Measurements from ENCODE around the gene COL19A1. TPM values are rescaled to one million over a fixed set of nuclear protein-coding genes. Genes with fewer than 3 reads are reported as not detected.
A peak's percentile ranks its signal among the peaks of the same experiment; 100 is the strongest.

Gene COL19A1
- total and polyA plus RNA-seq, 2 experiments from 2014 or later, result not detected

- no peaks in the 10 kb centered on the region for H3K27me3 ChIP-seq (ENCODE audit: insufficient read depth)
- no peaks in the 10 kb centered on the region for H3F3A ChIP-seq (replicated peaks; ENCODE audit: low read depth)
- ATAC-seq (no peak), DNase-seq (ENCODE audit: low spot score) (no peak)
- no peaks in the 10 kb centered on the region for H3K79me2 ChIP-seq (replicated peaks; ENCODE audit: insufficient read depth)
- Mint-ChIP-seq H3K27ac (no peak overlapping the region), H3K9me3 (no peaks in the 10 kb centered on the region), H3K4me3 (no peak overlapping the region), H3K4me1 (peaks cover 4% of the 10 kb centered on the region; the same call in 2 of the 3 replicates), H3K36me3 (ENCODE audit: low read depth) (no peaks in the 10 kb centered on the region), H3K27me3 (ENCODE audit: insufficient read depth, low read depth, poor library complexity) (peaks cover 2% of the 10 kb centered on the region)
- no peak overlapping the region for H3K4me2 ChIP-seq
- H3K4me3 ChIP-seq, result no peak overlapping the region
- H3K4me1 ChIP-seq (ENCODE audit: insufficient read depth), result no peaks in the 10 kb centered on the region
- no peak for TF ChIP-seq ZNF114 (CRISPR knock-in tag; IDR thresholded peaks at IDR 0.05)
- no peaks in the 10 kb centered on the region for H3K36me3 ChIP-seq (ENCODE audit: insufficient read depth)
- no peak overlapping the region for H3K27ac ChIP-seq (ENCODE audit: low read depth)
- no peak overlapping the region for H2AFZ ChIP-seq
- no peaks in the 10 kb centered on the region for H4K20me1 ChIP-seq (replicated peaks; ENCODE audit: insufficient read depth)
- no peaks in the 10 kb centered on the region for H3K9me2 ChIP-seq (ENCODE audit: insufficient read depth)
Observed at GRCh38 chr6:70164556-70164955, 298.2 kb downstream of the COL19A1 start.

DNA sequence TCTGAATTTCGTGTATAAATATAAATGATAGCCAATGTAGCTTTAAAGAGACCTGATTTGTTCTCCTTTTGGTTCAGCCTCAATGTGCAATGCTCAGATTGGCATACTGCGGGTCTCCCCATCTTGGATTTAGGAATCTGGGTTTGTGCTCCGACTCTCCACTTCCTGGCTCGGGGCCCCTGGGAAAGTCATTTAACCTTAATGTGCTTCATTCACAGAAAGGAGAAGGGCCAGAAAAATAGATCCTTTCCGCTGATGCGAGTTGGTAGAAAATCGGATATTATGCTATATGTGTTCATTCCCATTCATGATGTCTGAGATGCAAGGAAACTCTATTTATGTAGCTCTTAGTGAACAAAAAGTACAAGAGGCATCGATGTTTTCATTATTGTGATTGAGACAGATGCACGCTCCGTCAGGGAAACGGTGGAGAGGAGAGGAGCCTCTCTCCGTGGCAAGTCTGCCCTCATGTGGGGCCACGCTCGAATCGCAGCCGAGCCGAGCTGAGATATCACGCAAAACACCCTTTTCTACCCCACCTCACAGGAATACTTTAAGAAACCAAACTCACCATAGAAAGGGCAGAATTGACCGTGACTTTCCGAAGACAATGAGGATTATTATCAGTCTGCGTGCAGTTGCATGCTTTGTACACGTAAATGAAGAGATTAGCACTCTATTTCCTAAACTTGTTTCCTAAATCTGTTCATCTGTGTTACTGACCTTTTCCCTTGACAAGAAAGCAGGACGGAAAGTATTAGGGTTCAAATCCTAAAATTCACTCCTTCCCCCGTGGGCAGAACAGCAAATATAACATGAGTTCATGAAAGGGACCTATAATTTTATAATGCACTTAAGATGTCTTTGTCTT, 300.0 kb downstream of the COL19A1 start:
- H3K36me3 ChIP-seq (ENCODE audit: insufficient read depth), result no peaks in the 10 kb centered on the region
- H3K4me1 Mint-ChIP-seq, result peaks cover 4% of the 10 kb centered on the region; the same call in 2 of the 3 replicates
- H3K4me3 Mint-ChIP-seq, result peak overlapping the region; percentile 63; the same call in 2 of the 3 replicates

More for the DNA sequence above, 300.0 kb downstream of the COL19A1 start:
- Histone ChIP-seq H3F3A (replicated peaks; ENCODE audit: low read depth) (no peaks in the 10 kb centered on the region), H2AFZ (peak overlapping the region; percentile 86), H3K27ac (ENCODE audit: low read depth) (no peak overlapping the region), H3K4me1 (ENCODE audit: insufficient read depth) (no peaks in the 10 kb centered on the region), H3K4me3 (peak overlapping the region; percentile 34; the same call in 1 of the 2 replicates), H3K9me2 (ENCODE audit: insufficient read depth) (no peaks in the 10 kb centered on the region), H3K4me2 (peak overlapping the region; percentile 59), H3K79me2 (replicated peaks; ENCODE audit: insufficient read depth) (no peaks in the 10 kb centered on the region), H4K20me1 (replicated peaks; ENCODE audit: insufficient read depth) (no peaks in the 10 kb centered on the region), H3K27me3 (ENCODE audit: insufficient read depth) (no peaks in the 10 kb centered on the region)
- no peaks in the 10 kb centered on the region for H3K9me3 Mint-ChIP-seq
- TF ChIP-seq CTCF (conservative IDR thresholded peaks at IDR 0.05; ENCODE audit: low read depth in 2 of 2), result peak; percentile 84 to 93
- TF ChIP-seq, protein P1, sequence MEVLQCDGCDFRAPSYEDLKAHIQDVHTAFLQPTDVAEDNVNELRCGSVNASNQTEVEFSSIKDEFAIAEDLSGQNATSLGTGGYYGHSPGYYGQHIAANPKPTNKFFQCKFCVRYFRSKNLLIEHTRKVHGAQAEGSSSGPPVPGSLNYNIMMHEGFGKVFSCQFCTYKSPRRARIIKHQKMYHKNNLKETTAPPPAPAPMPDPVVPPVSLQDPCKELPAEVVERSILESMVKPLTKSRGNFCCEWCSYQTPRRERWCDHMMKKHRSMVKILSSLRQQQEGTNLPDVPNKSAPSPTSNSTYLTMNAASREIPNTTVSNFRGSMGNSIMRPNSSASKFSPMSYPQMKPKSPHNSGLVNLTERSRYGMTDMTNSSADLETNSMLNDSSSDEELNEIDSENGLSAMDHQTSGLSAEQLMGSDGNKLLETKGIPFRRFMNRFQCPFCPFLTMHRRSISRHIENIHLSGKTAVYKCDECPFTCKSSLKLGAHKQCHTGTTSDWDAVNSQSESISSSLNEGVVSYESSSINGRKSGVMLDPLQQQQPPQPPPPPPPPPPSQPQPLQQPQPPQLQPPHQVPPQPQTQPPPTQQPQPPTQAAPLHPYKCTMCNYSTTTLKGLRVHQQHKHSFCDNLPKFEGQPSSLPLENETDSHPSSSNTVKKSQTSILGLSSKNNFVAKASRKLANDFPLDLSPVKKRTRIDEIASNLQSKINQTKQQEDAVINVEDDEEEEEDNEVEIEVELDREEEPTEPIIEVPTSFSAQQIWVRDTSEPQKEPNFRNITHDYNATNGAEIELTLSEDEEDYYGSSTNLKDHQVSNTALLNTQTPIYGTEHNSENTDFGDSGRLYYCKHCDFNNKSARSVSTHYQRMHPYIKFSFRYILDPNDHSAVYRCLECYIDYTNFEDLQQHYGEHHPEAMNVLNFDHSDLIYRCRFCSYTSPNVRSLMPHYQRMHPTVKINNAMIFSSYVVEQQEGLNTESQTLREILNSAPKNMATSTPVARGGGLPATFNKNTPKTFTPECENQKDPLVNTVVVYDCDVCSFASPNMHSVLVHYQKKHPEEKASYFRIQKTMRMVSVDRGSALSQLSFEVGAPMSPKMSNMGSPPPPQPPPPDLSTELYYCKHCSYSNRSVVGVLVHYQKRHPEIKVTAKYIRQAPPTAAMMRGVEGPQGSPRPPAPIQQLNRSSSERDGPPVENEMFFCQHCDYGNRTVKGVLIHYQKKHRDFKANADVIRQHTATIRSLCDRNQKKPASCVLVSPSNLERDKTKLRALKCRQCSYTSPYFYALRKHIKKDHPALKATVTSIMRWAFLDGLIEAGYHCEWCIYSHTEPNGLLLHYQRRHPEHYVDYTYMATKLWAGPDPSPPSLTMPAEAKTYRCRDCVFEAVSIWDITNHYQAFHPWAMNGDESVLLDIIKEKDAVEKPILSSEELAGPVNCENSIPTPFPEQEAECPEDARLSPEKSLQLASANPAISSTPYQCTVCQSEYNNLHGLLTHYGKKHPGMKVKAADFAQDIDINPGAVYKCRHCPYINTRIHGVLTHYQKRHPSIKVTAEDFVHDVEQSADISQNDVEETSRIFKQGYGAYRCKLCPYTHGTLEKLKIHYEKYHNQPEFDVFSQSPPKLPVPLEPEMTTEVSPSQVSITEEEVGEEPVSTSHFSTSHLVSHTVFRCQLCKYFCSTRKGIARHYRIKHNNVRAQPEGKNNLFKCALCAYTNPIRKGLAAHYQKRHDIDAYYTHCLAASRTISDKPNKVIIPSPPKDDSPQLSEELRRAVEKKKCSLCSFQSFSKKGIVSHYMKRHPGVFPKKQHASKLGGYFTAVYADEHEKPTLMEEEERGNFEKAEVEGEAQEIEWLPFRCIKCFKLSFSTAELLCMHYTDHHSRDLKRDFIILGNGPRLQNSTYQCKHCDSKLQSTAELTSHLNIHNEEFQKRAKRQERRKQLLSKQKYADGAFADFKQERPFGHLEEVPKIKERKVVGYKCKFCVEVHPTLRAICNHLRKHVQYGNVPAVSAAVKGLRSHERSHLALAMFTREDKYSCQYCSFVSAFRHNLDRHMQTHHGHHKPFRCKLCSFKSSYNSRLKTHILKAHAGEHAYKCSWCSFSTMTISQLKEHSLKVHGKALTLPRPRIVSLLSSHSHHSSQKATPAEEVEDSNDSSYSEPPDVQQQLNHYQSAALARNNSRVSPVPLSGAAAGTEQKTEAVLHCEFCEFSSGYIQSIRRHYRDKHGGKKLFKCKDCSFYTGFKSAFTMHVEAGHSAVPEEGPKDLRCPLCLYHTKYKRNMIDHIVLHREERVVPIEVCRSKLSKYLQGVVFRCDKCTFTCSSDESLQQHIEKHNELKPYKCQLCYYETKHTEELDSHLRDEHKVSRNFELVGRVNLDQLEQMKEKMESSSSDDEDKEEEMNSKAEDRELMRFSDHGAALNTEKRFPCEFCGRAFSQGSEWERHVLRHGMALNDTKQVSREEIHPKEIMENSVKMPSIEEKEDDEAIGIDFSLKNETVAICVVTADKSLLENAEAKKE (CRISPR knock-in tag; IDR thresholded peaks at IDR 0.05), result no peak
- no peak for TF ChIP-seq EZH2 (IDR thresholded peaks at IDR 0.05; ENCODE audit: low read depth, unreplicated experiment)
- no peak for TF ChIP-seq CREB1 (CRISPR knock-in tag; IDR thresholded peaks at IDR 0.05; ENCODE audit: low read depth)
- TF ChIP-seq JUNB (IDR thresholded peaks at IDR 0.05; ENCODE audit: unreplicated experiment), result no peak
- H3K27me3 Mint-ChIP-seq (ENCODE audit: insufficient read depth, low read depth, poor library complexity), result peaks cover 2% of the 10 kb centered on the region
- ATAC-seq (peak; percentile 98), DNase-seq (ENCODE audit: low spot score) (peak; percentile 75)
- no peak overlapping the region for H3K27ac Mint-ChIP-seq
- H3K36me3 Mint-ChIP-seq (ENCODE audit: low read depth), result no peaks in the 10 kb centered on the region

Measured in GM23338 (cell line).